HG02759 (cell line): ENCODE measurements around the gene NCAPG2.

Experiments used
- ATAC-seq: cut with Tn5 transposase; IDR thresholded peaks from one replicate; pipeline ENCODE4 v1.9.1; 2021; ENCODE audit warnings: mild to moderate bottlenecking, moderate library complexity; ENCODE audit not compliant: unreplicated experiment

Gene NCAPG2

DNA sequence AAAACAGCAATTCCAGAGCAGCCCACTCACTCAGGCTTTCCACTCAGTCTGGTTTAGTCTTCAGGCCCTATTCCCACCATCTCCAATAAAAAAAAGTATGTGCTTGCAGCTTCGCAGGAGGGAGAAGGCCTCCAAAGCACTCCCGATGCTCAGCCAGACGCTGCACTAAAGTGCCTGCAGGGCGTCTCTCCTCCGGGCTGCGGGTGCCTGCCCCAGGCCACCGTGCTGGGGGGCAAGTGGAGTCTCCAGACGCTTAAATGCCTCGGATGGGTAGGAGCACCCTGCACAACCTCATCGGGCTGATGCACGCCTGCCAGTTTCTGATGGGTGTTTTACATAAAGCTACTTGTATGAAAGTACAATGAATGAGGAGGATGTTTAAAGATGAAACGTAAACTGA, 31.3 kb upstream of the NCAPG2 start:
- no peak for ATAC-seq

DNA sequence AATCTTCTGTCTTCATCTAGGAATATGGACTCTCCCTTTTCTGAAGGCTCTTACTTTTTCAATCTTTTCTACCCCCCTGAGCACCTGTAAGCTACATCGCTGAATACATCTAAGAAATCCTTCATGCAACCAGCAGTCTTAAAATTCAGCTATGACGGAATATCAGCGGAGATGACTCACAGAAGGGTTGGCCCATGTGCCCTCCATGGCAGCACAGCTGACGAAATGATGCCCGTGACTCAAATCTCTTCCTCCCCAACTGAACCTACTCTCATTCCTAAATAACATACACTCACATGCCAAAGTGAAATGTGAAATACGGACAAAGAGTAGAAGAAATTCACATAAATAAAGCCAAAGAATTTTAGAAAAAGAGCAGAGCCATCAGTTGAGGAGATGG, 30.3 kb upstream of the NCAPG2 start:
- no peak for ATAC-seq

DNA sequence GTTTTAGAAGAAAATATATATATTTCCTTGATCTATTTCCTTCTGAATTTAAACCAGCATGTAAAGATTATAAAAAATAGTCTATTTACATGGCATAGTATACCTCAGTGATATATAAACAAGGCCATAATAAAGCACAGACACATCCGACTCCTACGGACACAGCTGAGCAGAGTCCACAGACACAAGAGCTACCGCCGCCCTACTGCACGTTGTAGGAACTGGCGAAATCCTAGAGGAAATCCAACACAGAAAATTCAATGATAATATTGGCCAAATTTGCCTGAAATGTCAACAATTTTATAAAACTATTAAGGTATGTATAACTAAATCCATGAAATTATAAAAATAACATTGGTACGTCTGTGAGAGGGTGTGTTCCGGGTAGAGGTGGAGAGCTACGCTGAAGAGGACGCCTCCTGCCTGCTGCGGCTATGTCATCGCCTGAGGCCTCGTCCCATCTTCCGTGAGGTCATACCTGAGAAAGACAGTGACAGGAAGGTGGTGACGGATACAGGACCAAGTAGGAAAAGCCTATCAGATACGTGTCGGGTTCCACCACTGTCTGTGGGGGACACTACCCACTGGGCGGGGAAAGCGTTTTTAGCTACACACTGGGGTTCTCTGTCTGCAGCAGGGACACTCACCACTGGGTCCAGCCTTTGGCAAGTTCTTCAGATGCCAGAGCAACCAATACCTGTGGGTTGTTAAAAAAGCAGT, 29.3 kb upstream of the NCAPG2 start:
- ATAC-seq = no peak

DNA sequence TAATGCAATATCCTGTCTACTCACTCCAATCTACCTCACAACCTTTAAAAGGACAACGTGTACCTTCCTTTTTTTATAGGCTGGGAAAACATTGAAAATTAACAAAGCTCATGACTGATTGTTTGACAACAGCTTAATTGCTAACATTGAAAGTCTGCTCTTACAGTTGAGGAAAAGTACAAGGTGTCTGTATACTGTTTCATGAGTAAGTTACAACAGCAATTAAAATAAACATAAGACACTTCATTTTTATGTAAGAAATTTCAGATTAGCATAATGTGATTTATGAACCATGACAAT, 28.6 kb upstream of the NCAPG2 start:
- no peak for ATAC-seq

GRCh38 chr7:158732494-158733219, 28.1 kb upstream of the NCAPG2 start:
- ATAC-seq = no peak

- ATAC-seq = no peak
These were observed 27.2 kb upstream of the NCAPG2 start for GRCh38 chr7:158731761-158732160.

DNA sequence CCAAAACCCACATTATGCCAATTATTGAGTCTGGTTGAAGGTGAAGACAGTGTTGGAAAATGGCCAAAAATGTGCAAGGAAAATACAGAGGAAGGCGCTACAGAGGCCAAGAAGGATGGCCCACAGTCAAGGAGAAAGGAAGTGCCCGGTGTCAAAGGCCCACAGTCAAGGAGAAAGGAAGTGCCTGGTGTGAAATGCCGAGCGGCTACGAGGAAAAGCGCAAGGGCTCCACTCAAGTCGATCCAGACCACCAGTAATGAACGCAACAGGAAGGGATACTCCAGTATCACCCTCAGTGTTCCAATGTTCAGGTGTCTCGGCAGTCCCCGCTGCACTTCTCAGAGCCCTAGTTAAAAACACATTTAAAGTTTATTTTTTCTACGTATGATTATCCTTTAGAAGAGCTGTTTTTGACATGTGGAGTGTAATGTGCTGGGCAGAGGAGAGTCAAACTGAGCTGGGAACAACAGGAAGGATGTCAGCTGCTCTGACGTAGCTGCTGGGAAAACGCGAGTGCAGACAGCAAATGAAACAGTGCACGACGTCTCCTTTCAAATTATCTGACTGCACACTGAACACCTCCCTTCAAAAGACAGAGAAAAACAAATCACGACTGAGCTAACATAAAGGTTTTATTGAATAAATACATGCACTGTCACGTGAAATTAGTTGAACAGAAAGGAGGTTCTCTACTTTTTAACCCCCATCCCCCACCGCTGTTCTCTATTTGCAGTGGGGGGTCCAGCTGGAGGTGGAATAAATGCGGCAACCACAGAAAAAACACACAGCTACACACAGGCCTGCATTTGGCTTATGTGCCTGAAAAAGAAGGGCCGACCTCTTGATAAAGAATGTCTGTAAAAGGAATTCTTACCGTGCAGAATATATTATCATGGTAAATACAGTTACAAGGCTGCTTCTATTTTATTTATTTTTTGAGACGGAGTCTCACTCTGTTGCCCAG, 26.1 kb upstream of the NCAPG2 start:
- ATAC-seq = no peak

- ATAC-seq = no peak
These were observed 25.2 kb upstream of the NCAPG2 start for GRCh38 chr7:158729646-158730382.

DNA sequence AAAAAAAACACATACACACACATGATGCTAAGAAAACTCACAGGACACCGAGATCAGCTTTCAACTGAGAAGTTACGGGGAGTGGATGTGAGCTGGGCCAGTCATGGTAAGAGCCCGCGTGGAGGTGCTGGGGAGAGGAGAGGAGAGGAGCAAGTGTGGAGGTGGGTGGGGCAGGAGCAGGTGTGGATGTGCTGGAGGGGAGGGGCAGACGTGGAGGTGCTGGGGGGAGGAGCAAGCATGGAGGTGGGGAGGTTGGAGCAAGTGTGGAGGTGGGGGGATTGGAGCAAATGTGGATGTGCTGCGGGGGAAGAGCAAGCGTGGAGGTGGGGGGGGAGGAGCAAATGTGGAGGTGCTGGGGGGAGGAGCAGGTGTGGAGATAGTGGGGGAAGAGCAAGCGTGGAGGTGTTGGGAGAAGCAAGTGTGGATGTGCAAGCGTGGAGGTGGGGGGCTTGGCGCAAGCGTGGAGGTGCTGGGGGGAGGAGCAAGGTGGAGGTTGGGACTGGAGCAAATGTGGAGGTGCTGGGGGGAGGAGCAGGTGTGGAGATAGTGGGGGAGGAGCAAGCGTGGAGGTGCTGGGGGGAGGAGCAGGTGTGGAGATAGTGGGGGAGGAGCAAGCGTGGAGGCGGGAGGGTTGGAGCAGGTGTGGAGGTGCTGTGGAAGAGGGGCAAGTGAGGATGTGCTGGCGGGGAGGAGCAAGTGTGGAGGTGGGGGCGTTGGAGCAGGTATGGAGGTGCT, 24.5 kb upstream of the NCAPG2 start:
- no peak for ATAC-seq

- ATAC-seq = no peak
These were observed 23.1 kb upstream of the NCAPG2 start for GRCh38 chr7:158727690-158728089.

DNA sequence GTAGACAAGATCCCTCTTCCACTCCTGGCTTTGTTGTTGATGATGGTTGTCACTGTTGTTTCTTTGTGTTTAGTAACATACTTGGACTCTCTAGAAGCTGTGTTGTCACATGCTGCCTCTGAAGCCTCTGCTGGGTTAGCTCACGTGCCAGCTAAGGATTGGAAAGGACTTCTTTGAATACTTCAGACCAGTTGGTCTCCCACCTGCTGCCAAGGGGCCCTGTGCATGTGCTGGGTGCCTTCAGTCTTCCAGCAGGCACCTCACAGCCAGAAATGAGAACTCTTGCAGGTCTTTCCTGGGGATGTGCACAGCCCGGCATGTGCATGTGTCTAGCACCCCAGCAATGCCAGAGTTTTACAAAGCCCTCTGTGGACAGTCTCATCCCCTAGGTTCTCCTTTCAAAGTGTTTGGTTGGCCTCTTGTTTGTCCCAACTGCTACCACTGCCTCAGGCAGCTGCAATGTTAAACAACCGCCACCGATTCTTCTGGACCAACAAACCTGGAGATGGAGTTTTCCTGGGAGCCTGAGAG, 21.7 kb upstream of the NCAPG2 start:
- no peak for ATAC-seq

DNA sequence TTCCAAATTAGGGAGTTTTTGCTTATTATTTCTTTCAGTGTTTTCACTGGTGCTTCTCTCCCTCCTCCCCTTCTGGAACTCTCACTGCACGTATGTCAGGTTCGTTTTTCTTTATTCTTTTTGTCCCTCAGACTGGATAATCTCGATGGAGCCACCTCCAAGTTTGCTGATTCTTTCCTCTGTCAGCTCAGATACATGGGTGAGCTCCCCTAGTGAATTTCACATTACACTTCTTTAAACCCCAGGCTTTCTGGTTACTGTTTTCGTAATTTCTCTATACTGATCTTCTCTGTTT, 20.8 kb upstream of the NCAPG2 start:
- ATAC-seq = no peak

GRCh38 chr7:158724658-158725505, 20.3 kb upstream of the NCAPG2 start:
- ATAC-seq = no peak

DNA sequence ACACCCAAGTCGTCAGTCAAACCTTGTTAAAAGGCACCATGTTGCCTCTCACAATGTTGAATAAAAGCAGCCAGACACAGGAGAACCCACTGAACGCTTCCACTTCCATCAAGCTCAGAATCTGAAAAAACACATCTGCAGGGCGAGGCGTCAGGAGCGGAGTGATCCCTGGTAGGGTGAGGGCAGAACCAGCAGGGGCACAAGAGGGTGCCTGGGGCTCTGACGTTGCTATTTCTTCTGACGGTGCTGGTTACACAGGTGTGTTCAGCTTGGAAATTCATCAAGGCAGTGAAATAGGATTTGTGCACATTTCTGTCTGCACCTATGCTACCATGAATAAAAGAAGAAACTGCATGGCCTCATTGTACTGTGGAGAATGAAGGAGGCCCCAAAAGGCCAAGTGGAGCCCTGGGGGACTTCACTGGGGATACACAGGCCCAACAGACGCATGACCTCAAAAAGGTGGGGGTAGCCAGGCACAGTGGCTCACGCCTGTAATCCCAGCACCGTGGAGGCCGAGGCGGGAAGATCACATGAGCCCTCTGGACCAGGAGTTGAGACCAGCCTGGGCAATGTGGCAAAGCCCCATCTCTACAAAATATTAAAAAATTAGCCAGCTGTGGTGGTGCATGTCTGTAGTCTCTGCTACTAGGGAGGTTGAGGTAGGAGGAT, 19.2 kb upstream of the NCAPG2 start:
- no peak for ATAC-seq

DNA sequence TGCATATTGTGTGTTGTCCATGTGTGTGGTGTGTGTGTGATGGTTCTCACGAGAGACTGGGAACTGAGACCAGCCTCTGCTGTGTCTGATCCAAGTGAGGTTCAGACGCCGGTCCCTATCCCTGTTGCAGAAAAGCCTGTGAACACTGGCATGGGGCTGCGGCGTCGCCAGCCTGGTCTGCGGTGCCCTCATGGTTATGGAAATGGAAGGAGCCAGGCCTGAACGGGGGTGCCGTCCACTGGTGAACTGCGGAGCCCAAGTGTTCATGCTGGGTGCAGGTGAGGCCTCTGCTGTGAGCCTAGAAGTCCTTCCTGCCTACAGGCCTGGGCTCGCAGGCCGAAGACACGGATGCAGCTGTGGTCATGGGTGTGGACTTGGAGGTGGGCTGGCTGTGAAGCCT, 18.7 kb upstream of the NCAPG2 start:
- ATAC-seq = no peak

GRCh38 chr7:158722574-158723237, 18.1 kb upstream of the NCAPG2 start:
- ATAC-seq = no peak

DNA sequence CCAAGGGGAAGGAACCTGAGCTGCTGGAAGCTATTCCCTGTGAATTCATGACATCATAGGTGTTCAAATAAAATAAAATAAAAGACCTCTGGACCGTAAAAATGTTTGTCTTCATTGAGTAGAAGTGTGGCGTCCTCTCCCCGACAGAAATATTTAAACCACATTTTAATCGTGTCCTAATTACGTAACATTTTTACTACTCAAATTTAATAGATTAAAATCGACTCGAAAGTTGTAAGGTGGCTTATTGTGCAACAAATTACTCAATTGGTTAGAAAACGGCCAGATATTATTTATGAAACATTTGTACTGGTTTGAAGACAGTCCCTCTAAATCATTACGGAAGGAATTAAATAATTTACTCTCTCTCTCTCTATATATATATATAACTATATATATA, 15.5 kb upstream of the NCAPG2 start:
- no peak for ATAC-seq

- no peak for ATAC-seq
These were observed 12.2 kb upstream of the NCAPG2 start for GRCh38 chr7:158716802-158717201.
